Measurements from ENCODE around the gene USP6. TPM values are rescaled to one million over a fixed set of nuclear protein-coding genes. Genes with fewer than 3 reads are reported as not detected.

USP6 gene
- total RNA-seq, 4 donors from 2014 or later, result under 0.01 to 3.9 TPM; not detected in 2

- H3K36me3 ChIP-seq, result peaks cover 0 to 27% (median under 1%) of the 10 kb centered on the region in 3 donors
- DNase-seq (ENCODE audit: low spot score in 2 of 2), result peak in 1 of 2 donors; percentile 12
- peak overlapping the region; percentile 16 to 53 (median 35) for H3K4me3 ChIP-seq
- H3K9me3 ChIP-seq, result peaks cover 8 to 67% (median 34%) of the 10 kb centered on the region in 4 donors
- H3K4me1 ChIP-seq, result no peaks in the 10 kb centered on the region
- TF ChIP-seq EP300 (IDR thresholded peaks at IDR 0.05) (no peak), CTCF (IDR thresholded peaks at IDR 0.05) (no peak), POLR2A (IDR thresholded peaks at IDR 0.05) (no peak)
- 1 to 3% methylated on average over 27 to 37 of the region's 63 CpGs for WGBS, 2 donors
- peak overlapping the region in 1 of 4 donors; percentile 30 for H3K27ac ChIP-seq
- H3K27me3 ChIP-seq, result peaks cover 0 to 7% of the 10 kb centered on the region in 2 donors
Observed at GRCh38 chr17:5097101-5097834, 18.6 kb upstream of the USP6 start.

- 85 to 87% methylated on average over 5 of the region's 5 CpGs for WGBS, 2 donors
- H3K4me3 ChIP-seq, result no peak overlapping the region
- DNase-seq (ENCODE audit: low spot score in 2 of 2), result no peak
- H3K4me1 ChIP-seq, result no peaks in the 10 kb centered on the region
- H3K27me3 ChIP-seq, result peaks cover 0 to 7% of the 10 kb centered on the region in 2 donors
- H3K27ac ChIP-seq, result no peak overlapping the region
- TF ChIP-seq CTCF (IDR thresholded peaks at IDR 0.05), result no peak
- TF ChIP-seq EP300 (IDR thresholded peaks at IDR 0.05), result no peak
- no peak for TF ChIP-seq POLR2A (IDR thresholded peaks at IDR 0.05)
- H3K9me3 ChIP-seq, result peaks cover under 1 to 57% (median 15%) of the 10 kb centered on the region in 4 donors
- peaks cover 0 to 7% (median 0%) of the 10 kb centered on the region in 3 donors for H3K36me3 ChIP-seq
Observed at GRCh38 chr17:5099271-5099670, 16.6 kb upstream of the USP6 start.

DNA sequence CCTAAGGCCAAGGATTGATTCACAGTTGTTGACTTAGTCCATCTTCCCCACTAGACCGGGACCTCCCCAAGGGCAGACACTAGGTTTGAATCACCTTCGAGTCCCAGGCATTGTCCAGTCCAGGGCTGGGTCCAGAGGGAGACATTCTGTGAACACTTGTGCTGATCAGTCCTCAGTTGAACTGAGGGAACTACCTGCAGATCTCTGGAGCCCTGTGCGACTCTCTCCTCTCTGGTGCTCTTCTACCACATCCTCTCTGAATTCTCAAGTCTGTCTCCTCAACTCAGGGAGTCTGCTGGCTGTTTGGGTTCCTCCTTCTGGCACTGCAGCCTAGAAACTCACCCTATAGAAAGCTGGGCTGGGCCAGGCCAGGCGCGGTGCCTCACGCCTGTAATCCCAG, 15.0 kb upstream of the USP6 start:
- H3K4me3 ChIP-seq, result no peak overlapping the region
- H3K27me3 ChIP-seq, result peaks cover 0 to 7% of the 10 kb centered on the region in 2 donors
- peaks cover 0 to 51% (median 6%) of the 10 kb centered on the region in 4 donors for H3K9me3 ChIP-seq
- no peak for DNase-seq (ENCODE audit: low spot score in 2 of 2)
- no peak for TF ChIP-seq POLR2A (IDR thresholded peaks at IDR 0.05)
- TF ChIP-seq EP300 (IDR thresholded peaks at IDR 0.05), result no peak
- no peak for TF ChIP-seq CTCF (IDR thresholded peaks at IDR 0.05)
- H3K4me1 ChIP-seq, result no peaks in the 10 kb centered on the region
- no peak overlapping the region for H3K27ac ChIP-seq
- H3K36me3 ChIP-seq, result peaks cover 0 to 11% (median 0%) of the 10 kb centered on the region in 3 donors
- 76 to 86% methylated on average over 6 of the region's 6 CpGs for WGBS, 2 donors

GRCh38 chr17:5110816-5111215, 5.0 kb upstream of the USP6 start:
- H3K4me1 ChIP-seq, result peaks cover 0 to 14% (median 10%) of the 10 kb centered on the region in 4 donors
- H3K4me3 ChIP-seq, result peak overlapping the region; percentile 71 to 96 (median 76)
- H3K36me3 ChIP-seq, result peaks cover 0 to 55% (median 0%) of the 10 kb centered on the region in 3 donors
- 18 to 23% methylated on average over 8 of the region's 8 CpGs for WGBS, 2 donors
- H3K27ac ChIP-seq, result peak overlapping the region in 1 of 4 donors; percentile 79
- peaks cover 0 to 15% of the 10 kb centered on the region in 2 donors for H3K27me3 ChIP-seq
- peaks cover 0 to 10% (median 0%) of the 10 kb centered on the region in 4 donors for H3K9me3 ChIP-seq
- no peak for TF ChIP-seq EP300 (IDR thresholded peaks at IDR 0.05)
- TF ChIP-seq CTCF (IDR thresholded peaks at IDR 0.05), result no peak
- no peak for TF ChIP-seq POLR2A (IDR thresholded peaks at IDR 0.05)
- DNase-seq (ENCODE audit: low spot score in 2 of 2), result no peak

All from tibial nerve (tissue), 4 donors.